Testis (tissue), 3 donors: ENCODE measurements around the gene RIMBP2. TPM values are rescaled to one million over a fixed set of nuclear protein-coding genes. Genes with fewer than 3 reads are reported as not detected.

Experiments
- DNase-seq: peaks from one replicate; pipeline ENCODE4 v3.0.0-alpha.2; 2019
- H3K27ac ChIP-seq, 2 donors: fragments of 200-600 bp; sonication (generic); one replicate each; pipeline ENCODE4 v1.5.1; 2019
- H3K27me3 ChIP-seq: fragments of 200-600 bp; sonication (generic); one replicate; pipeline ENCODE4 v1.5.1; 2019
- H3K36me3 ChIP-seq: fragments of 200-600 bp; sonication (generic); one replicate; pipeline ENCODE4 v1.5.1; 2017; ENCODE audit warnings: low read depth; ENCODE audit errors: missing control alignments
- H3K4me1 ChIP-seq: fragments of 200-600 bp; sonication (generic); one replicate; pipeline ENCODE4 v1.5.1; 2019
- H3K4me3 ChIP-seq, 2 donors: fragments of 200-600 bp; sonication (generic); one replicate each; pipeline ENCODE4 v1.5.1; 2017 to 2019
- H3K9me3 ChIP-seq: fragments of 200-600 bp; sonication (generic); one replicate; pipeline ENCODE4 v1.5.1; 2017
- POLR2A ChIP-seq: fragments of 450-650 bp; IDR thresholded peaks from one replicate; pipeline ENCODE4 v1.6.1; 2017; ENCODE audit warnings: antibody characterized with exemption, mild to moderate bottlenecking, moderate library complexity
- WGBS, 2 donors: methylation state at CpG; one replicate each; pipeline ENCODE4 v1.1.5; 2018; 5-methylcytosine and 5-hydroxymethylcytosine counted together
- intact Hi-C: fragments of 100-400 bp; cut with DNase I; formaldehyde crosslinking; loops from one replicate; pipeline ENCODE4 v1.15.1; 2023; ENCODE audit warnings: low total_unique reads
- polyA plus RNA-seq: library from polyadenylated mRNA; stranded (reverse); fragments of 350-450 nt; fragmentation: Illumina TruSeq; extraction: RNeasy Lipid Tissue Mini Kit (QIAGEN cat#74804); gene quantifications from one replicate; pipeline ENCODE4 v1.2.3, GENCODE V29; 2014; ENCODE audit warnings: low read depth, low replicate concordance; ENCODE audit not compliant: insufficient read depth
- total RNA-seq, 2 donors: library from RNA; depleted of rRNA; stranded (reverse); fragments of >200 nt; gene quantifications; one replicate each; pipeline ENCODE4 v1.2.3, GENCODE V29; 2016
- TF ChIP-seq, protein P1 (sequence below), 3 experiments: fragments of 450-650 bp in 2 of 3; fragments of 200-600 bp in 1 of 3; sonication (generic) in 1 of 3; IDR thresholded peaks; one replicate each; pipeline ENCODE4 v1.5.1; 2016 to 2019; ENCODE audit warnings: antibody characterized with exemption in 3 of 3, mild to moderate bottlenecking in 2 of 3, moderate library complexity in 1 of 3

RIMBP2 gene
- total and polyA plus RNA-seq, 3 donors from 2014 or later: 8.0 to 10.0 (median 8.7) TPM

DNA sequence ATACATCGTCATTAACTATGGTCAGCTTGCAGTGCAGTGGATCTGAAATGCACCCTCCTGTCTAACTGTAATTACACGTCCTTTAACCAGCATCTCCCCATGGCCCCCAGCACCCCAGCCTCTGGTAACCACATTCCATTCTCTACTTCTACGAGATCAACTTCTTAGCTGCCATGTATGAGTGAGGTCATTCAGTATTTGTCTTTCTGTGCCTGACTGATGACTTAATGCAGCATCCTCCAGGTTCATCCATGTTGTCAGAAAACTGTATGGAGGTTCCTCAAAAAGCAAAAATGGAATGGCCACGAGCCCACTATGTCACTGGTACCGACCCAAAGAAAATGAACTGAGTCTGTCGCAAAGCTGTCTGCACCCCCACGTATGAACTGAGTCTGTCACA is 107.3 kb downstream of the RIMBP2 start:
- WGBS, 2 donors: 83 to 90% methylated on average over 7 of the region's 7 CpGs
- no peak for TF ChIP-seq POLR2A
- TF ChIP-seq, protein P1, sequence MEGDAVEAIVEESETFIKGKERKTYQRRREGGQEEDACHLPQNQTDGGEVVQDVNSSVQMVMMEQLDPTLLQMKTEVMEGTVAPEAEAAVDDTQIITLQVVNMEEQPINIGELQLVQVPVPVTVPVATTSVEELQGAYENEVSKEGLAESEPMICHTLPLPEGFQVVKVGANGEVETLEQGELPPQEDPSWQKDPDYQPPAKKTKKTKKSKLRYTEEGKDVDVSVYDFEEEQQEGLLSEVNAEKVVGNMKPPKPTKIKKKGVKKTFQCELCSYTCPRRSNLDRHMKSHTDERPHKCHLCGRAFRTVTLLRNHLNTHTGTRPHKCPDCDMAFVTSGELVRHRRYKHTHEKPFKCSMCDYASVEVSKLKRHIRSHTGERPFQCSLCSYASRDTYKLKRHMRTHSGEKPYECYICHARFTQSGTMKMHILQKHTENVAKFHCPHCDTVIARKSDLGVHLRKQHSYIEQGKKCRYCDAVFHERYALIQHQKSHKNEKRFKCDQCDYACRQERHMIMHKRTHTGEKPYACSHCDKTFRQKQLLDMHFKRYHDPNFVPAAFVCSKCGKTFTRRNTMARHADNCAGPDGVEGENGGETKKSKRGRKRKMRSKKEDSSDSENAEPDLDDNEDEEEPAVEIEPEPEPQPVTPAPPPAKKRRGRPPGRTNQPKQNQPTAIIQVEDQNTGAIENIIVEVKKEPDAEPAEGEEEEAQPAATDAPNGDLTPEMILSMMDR (IDR thresholded peaks at IDR 0.05): no peak
- intact Hi-C loops: no loop called here

DNA sequence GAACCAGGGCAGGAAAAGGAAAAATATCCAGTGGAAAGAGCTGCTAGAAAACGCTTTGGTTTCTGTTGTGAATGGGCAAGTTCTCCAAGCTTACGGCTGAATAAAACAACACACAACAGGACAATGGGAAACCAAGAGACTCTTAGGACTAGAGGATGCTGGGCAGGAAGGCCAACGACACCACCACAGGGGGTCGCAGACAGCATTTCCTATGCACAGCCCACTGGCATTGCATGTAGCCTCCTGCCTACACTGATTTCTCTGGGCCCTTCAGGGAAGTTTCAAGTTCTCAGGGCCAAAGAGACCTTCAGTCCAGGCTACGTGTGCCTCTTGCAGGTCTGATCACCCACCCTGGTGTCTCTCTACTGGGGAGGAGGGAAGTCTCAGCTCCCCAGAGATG is 108.0 kb downstream of the RIMBP2 start:
- H3K9me3 ChIP-seq: no peaks in the 10 kb centered on the region
- TF ChIP-seq, protein P1 (IDR thresholded peaks at IDR 0.05): no peak
- no peak for TF ChIP-seq POLR2A
- H3K4me3 ChIP-seq: no peak overlapping the region
- H3K4me1 ChIP-seq: no peaks in the 10 kb centered on the region
- intact Hi-C loops: no loop called here
- no peaks in the 10 kb centered on the region for H3K36me3 ChIP-seq
- no peaks in the 10 kb centered on the region for H3K27me3 ChIP-seq
- 63 to 85% methylated on average over 5 of the region's 5 CpGs for WGBS, 2 donors
- DNase-seq: no peak
- no peak overlapping the region for H3K27ac ChIP-seq

More for the DNA sequence above, 107.3 kb downstream of the RIMBP2 start:
- Histone ChIP-seq H3K36me3 (no peaks in the 10 kb centered on the region), H3K27me3 (no peaks in the 10 kb centered on the region), H3K9me3 (no peaks in the 10 kb centered on the region), H3K4me3 (no peak overlapping the region), H3K27ac (no peak overlapping the region), H3K4me1 (no peaks in the 10 kb centered on the region)
- DNase-seq: no peak

DNA sequence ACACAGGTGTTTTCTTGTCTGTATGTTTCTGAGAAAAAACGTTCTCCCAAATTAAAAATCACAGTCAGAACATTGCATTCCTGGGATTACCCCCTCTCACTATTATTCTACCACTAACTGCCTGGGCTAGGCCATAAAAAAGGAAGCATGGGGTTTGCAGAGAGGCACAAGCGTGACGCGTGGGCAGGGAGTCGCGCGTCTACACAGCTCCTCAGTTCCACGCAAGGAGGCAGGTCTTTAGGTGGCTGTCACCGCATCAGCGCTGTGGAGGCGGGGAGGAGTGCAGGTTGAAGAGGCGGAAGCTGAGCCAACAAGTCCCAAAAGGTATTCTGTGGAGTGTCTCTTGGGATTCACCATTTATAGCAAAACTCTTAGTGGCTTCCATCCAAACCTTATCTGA is 109.9 kb downstream of the RIMBP2 start:
- no peak for TF ChIP-seq POLR2A
- TF ChIP-seq, protein P1 (IDR thresholded peaks at IDR 0.05): no peak
- WGBS, 2 donors: 84 to 93% methylated on average over 12 of the region's 12 CpGs
- Histone ChIP-seq H3K4me3 (no peak overlapping the region), H3K27ac (no peak overlapping the region), H3K27me3 (no peaks in the 10 kb centered on the region), H3K9me3 (no peaks in the 10 kb centered on the region), H3K36me3 (no peaks in the 10 kb centered on the region), H3K4me1 (no peaks in the 10 kb centered on the region)
- DNase-seq: no peak
- intact Hi-C loops: no loop called here

DNA sequence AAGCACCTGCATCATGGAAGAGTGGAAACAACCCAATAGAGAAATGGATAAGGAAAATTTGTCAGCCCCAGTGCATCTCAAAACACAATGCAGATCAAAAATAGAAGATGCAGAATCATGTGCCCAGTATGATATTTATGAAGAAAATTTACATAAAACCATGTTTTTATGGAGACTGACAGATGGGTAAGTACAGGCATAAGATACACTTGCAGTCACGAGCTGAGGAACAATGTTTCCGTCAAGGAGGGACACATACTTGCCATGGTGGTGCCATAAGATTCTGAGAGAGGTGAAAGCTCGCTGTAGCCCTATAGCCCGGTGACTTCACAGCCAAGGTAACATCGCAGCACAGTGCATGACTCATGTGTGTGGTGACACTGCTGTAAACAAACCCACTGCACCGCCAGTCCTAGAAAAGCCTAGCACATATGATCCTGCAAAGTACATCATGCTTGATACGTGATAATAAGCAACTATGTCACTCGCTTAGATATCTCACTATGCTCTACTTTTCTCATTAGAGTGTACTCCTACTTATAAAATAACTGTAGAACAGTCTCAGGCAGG is 112.6 kb downstream of the RIMBP2 start:
- no peaks in the 10 kb centered on the region for H3K9me3 ChIP-seq
- TF ChIP-seq, protein P1 (IDR thresholded peaks at IDR 0.05): no peak
- no peak for TF ChIP-seq POLR2A
- intact Hi-C loops: no loop called here
- H3K4me3 ChIP-seq: no peak overlapping the region
- no peaks in the 10 kb centered on the region for H3K4me1 ChIP-seq
- H3K27ac ChIP-seq: no peak overlapping the region
- DNase-seq: no peak
- no peaks in the 10 kb centered on the region for H3K36me3 ChIP-seq
- 73 to 81% methylated on average over 8 of the region's 8 CpGs for whole genome bisulfite sequencing, 2 donors
- no peaks in the 10 kb centered on the region for H3K27me3 ChIP-seq

DNA sequence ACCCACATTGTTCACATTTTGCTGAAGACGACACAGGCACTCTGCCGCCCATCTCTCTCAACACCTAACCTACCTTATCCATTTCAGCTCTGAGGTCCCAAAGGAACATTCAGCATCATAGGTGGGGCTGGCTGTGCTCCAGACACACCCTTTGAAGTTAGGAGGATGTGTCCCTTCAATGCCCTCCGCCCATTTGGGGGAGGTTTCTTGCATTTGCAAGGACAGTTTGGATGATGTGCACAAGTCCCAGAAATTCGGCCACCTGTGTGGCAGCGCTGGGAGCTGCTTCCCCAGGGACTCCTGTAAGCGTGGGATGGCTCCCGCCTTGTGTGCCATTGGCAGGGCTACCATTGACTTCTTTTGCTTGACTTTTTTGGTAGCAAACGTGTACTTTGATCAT is 113.8 kb downstream of the RIMBP2 start:
- intact Hi-C loops: no loop called here

More for the DNA sequence above, 113.8 kb downstream of the RIMBP2 start:
- H3K9me3 ChIP-seq: no peaks in the 10 kb centered on the region
- no peak overlapping the region for H3K4me3 ChIP-seq
- H3K27ac ChIP-seq: no peak overlapping the region
- TF ChIP-seq, protein P1 (IDR thresholded peaks at IDR 0.05): no peak
- no peak for TF ChIP-seq POLR2A
- 92 to 93% methylated on average over 8 of the region's 8 CpGs for WGBS, 2 donors
- no peaks in the 10 kb centered on the region for H3K27me3 ChIP-seq
- no peaks in the 10 kb centered on the region for H3K4me1 ChIP-seq
- no peak for DNase-seq
- no peaks in the 10 kb centered on the region for H3K36me3 ChIP-seq
